ENCODE data around the gene RBFOX1. TPM values are rescaled to one million over a fixed set of nuclear protein-coding genes. Genes with fewer than 3 reads are reported as not detected.

Gene RBFOX1
- total RNA-seq, 1 experiment from 2014 or later = not detected

GRCh38 chr16:7404217-7404616 is 71.6 kb downstream of the RBFOX1 start:
- POLR2A ChIA-PET = no interaction called here
- no TSS peak for BruUV-seq (replicated peaks)
- H3K4me2 ChIP-seq (ENCODE audit: low read length) = no peak overlapping the region
- no peaks in the 10 kb centered on the region for H3K36me3 ChIP-seq (ENCODE audit: control insufficient read depth in 1 of 2, insufficient read depth in 2 of 2, low read length in 2 of 2)
- no peaks in the 10 kb centered on the region for H3K4me1 ChIP-seq (ENCODE audit: control insufficient read depth in 1 of 2, insufficient read depth in 2 of 2, low read length in 2 of 2)
- no peaks in the 10 kb centered on the region for H3K27me3 ChIP-seq (ENCODE audit: insufficient read depth, low read length)
- H4K20me1 ChIP-seq (ENCODE audit: insufficient read depth) = no peaks in the 10 kb centered on the region
- intact Hi-C loops (cut with micrococcal nuclease) = no loop called here
- H2AFZ ChIP-seq (ENCODE audit: low read depth, low read length, poor library complexity, severe bottlenecking) = no peak overlapping the region
- DNase-seq (ENCODE audit: low read depth, low spot score) (no peak), ATAC-seq (no peak)
- H3K27ac ChIP-seq (ENCODE audit: low read depth, low read length) = no peak overlapping the region
- no peaks in the 10 kb centered on the region for H3K79me2 ChIP-seq (ENCODE audit: insufficient read depth, low read length)
- H3K4me3 ChIP-seq (replicated peaks in 1 of 2; ENCODE audit: low read depth in 1 of 2, low read length in 2 of 2) = no peak overlapping the region
- RAD21 ChIA-PET (ENCODE audit: low non-redundant PET in 1 of 2, low total read pairs in 2 of 2, uncharacterized antibody in 2 of 2, unreplicated experiment in 2 of 2) = no interaction called here
- TF ChIP-seq YY1 (IDR thresholded peaks at IDR 0.05; ENCODE audit: extremely low read depth, insufficient replicate concordance, low read depth, low read length) = no peak
- TF ChIP-seq CBX3 (IDR thresholded peaks at IDR 0.05; ENCODE audit: low read depth) = no peak
- TF ChIP-seq ZNF274 (IDR thresholded peaks at IDR 0.05; ENCODE audit: low read depth, low read length) = no peak
- TF ChIP-seq SRF (IDR thresholded peaks at IDR 0.05; ENCODE audit: low read depth) = no peak
- no peak for TF ChIP-seq ZBTB33 (IDR thresholded peaks at IDR 0.05; ENCODE audit: extremely low read depth, insufficient replicate concordance, low read length)
- no peak for TF ChIP-seq ELF1 (IDR thresholded peaks at IDR 0.05; ENCODE audit: borderline replicate concordance, low read depth)
- no peak for TF ChIP-seq EGR1 (IDR thresholded peaks at IDR 0.05; ENCODE audit: low read depth)
- TF ChIP-seq EZH2phosphoT487 (IDR thresholded peaks at IDR 0.05; ENCODE audit: borderline replicate concordance) = no peak
- TF ChIP-seq POLR2A (IDR thresholded peaks at IDR 0.05; ENCODE audit: borderline replicate concordance, extremely low read depth, insufficient read depth, insufficient read length) = no peak
- no peak for TF ChIP-seq MAX (IDR thresholded peaks at IDR 0.05)
- TF ChIP-seq CTCF (IDR thresholded peaks at IDR 0.05 in 2 of 3, conservative IDR thresholded peaks at IDR 0.05 in 1 of 3; ENCODE audit: borderline replicate concordance in 1 of 3, insufficient read depth in 1 of 3, low read depth in 2 of 3, low read length in 2 of 3) = no peak
- TF ChIP-seq ATF3 (IDR thresholded peaks at IDR 0.05) = no peak
- no peak for TF ChIP-seq POLR2AphosphoS5 (IDR thresholded peaks at IDR 0.05; ENCODE audit: low read depth, low read length)
- TF ChIP-seq SIN3A (IDR thresholded peaks at IDR 0.05; ENCODE audit: low read depth) = no peak
- H3K9ac ChIP-seq (ENCODE audit: low read length) = no peak overlapping the region
- peaks cover 4 to 25% of the 10 kb centered on the region in 2 experiments; a peak in 2 of 4 replicates for H3K9me3 ChIP-seq (ENCODE audit: control insufficient read depth in 1 of 2, insufficient read depth in 1 of 2, low read depth in 1 of 2, low read length in 2 of 2)
- CTCF ChIA-PET = no interaction called here
- H3K9me2 ChIP-seq (ENCODE audit: insufficient read depth) = no peaks in the 10 kb centered on the region
